Bronchial epithelial cell (primary cell): Measurements from ENCODE around the gene TMEM40. TPM values are rescaled to one million over a fixed set of nuclear protein-coding genes. Genes with fewer than 3 reads are reported as not detected.

Source experiments
- DNase-seq: peaks from one replicate; pipeline ENCODE4 v3.0.0-alpha.2; 2010; ENCODE audit warnings: low read depth
- FAIRE-seq: peaks from 2 replicates; lab custom pipeline; 2011; peaks lifted over from hg19 to GRCh38; lab: Jason Lieb, UNC
- H3K27me3 ChIP-seq: 2 replicates; pipeline ENCODE4 v1.5.1; 2011; ENCODE audit warnings: low read length; ENCODE audit not compliant: control insufficient read depth, insufficient read depth
- H3K36me3 ChIP-seq: 2 replicates; pipeline ENCODE4 v1.5.1; 2011; ENCODE audit warnings: low read length; ENCODE audit not compliant: control insufficient read depth, insufficient read depth
- H3K4me3 ChIP-seq: 2 replicates; pipeline ENCODE4 v1.5.1; 2011; ENCODE audit warnings: mild to moderate bottlenecking, low read depth, low read length, control low read depth
- CTCF ChIP-seq: IDR thresholded peaks from 2 replicates; pipeline ENCODE4 v1.5.1; 2011; ENCODE audit warnings: mild to moderate bottlenecking, moderate library complexity, low read length, control low read depth, inconsistent platforms; ENCODE audit not compliant: insufficient read depth, severe bottlenecking
- total RNA-seq: library from RNA; depleted of rRNA; stranded (reverse); fragments of >200 nt; gene quantifications from 2 replicates; pipeline ENCODE4 v1.2.1, GENCODE V29; 2014

TMEM40 gene
- total RNA-seq, 1 donor from 2014 or later: 19.0 TPM

- Histone ChIP-seq H3K27me3 (no peaks in the 10 kb centered on the region), H3K4me3 (no peak overlapping the region), H3K36me3 (peaks cover 28% of the 10 kb centered on the region)
- FAIRE-seq (no peak), DNase-seq (no peak)
- no peak for TF ChIP-seq CTCF
Observed at GRCh38 chr3:12733566-12733965, 25.5 kb downstream of the TMEM40 start.

DNA sequence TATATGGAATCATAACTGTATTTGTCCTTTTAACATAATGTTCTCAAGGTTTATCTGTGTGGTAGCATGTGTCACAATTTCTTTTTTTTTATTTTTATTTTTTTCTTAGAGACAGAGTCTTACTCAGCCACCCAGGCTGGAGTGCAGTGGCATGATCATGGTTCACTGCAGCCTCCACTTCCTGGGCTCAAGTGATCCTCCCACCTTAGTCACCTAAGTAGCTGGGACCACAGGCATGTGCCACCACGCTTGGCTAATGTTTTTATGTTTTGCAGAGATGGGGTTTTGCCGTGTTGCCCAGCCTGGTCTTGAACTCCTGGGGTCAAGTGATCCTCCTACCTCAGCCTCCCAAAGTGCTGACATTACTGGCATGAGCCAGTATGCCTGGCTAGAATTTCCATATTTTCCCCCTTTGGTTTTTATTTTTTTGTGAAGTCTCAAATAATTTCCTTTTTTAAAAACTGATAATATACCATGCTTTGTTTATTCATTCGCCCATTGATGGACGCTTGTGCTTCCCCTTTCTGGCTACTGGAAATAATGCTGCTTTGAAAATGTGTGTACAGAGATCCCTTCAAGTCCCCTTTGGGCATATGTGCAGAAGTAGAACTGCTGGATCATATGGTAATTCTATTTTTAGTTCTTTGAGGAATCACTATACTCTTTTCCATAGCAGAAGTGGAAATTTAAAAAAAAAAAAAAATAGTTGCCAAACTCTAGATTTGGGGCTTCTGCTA lies 28.4 kb downstream of the TMEM40 start:
- TF ChIP-seq CTCF: no peak
- no peak for FAIRE-seq
- Histone ChIP-seq H3K4me3 (no peak overlapping the region), H3K27me3 (no peaks in the 10 kb centered on the region), H3K36me3 (peaks cover 13% of the 10 kb centered on the region)
- DNase-seq: peak; percentile 69

GRCh38 chr3:12729051-12729651 lies 29.9 kb downstream of the TMEM40 start:
- Histone ChIP-seq H3K36me3 (no peaks in the 10 kb centered on the region), H3K4me3 (no peak overlapping the region), H3K27me3 (no peaks in the 10 kb centered on the region)
- FAIRE-seq: no peak
- no peak for DNase-seq
- TF ChIP-seq CTCF: no peak

GRCh38 chr3:12727937-12728336 lies 31.1 kb downstream of the TMEM40 start:
- TF ChIP-seq CTCF: no peak
- no peak for DNase-seq
- H3K36me3 ChIP-seq: no peaks in the 10 kb centered on the region
- no peaks in the 10 kb centered on the region for H3K27me3 ChIP-seq
- no peak for FAIRE-seq
- no peak overlapping the region for H3K4me3 ChIP-seq

- DNase-seq: no peak
- no peaks in the 10 kb centered on the region for H3K36me3 ChIP-seq
- no peak overlapping the region for H3K4me3 ChIP-seq
- TF ChIP-seq CTCF: no peak
- no peak for FAIRE-seq
- no peaks in the 10 kb centered on the region for H3K27me3 ChIP-seq
Observed at GRCh38 chr3:12727481-12727880, 31.6 kb downstream of the TMEM40 start.
